Left lung (tissue), 10 donors: ENCODE data around the gene PLEKHF1. TPM values are rescaled to one million over a fixed set of nuclear protein-coding genes. Genes with fewer than 3 reads are reported as not detected.

ENCODE experiments used
- ATAC-seq: fragments of 200-7000 bp; cut with Tn5 transposase; one replicate; pipeline ENCODE4 v1.9.1; 2020; ENCODE audit warnings: moderate library complexity
- DNase-seq, 4 donors: peaks; one replicate each; pipeline ENCODE4 v3.0.0-alpha.2; 2013 to 2020
- H3K27ac ChIP-seq, 2 donors: fragments of 200-600 bp; sonication (generic) in 1 of 2; one replicate each; pipeline versions ENCODE4 v1.5.0 to v1.8.0; 2020 to 2021
- H3K27me3 ChIP-seq, 2 donors: fragments of 200-600 bp; sonication (generic) in 1 of 2; one replicate each; pipeline versions ENCODE4 v1.5.0 to v1.8.0; 2020 to 2021
- H3K36me3 ChIP-seq, 2 donors: fragments of 200-600 bp; sonication (generic) in 1 of 2; one replicate each; pipeline versions ENCODE4 v1.5.0 to v1.8.0; 2020 to 2021
- H3K4me1 ChIP-seq, 2 donors: fragments of 200-600 bp; one replicate each; pipeline ENCODE4 v1.8.0; 2021
- H3K4me3 ChIP-seq, 2 donors: fragments of 200-600 bp; sonication (generic) in 1 of 2; one replicate each; pipeline versions ENCODE4 v1.5.0 to v1.8.0; 2020 to 2021; ENCODE audit warnings: mild to moderate bottlenecking in 1 of 2
- H3K9me3 ChIP-seq, 2 donors: fragments of 200-600 bp; sonication (generic) in 1 of 2; one replicate each; pipeline versions ENCODE4 v1.5.0 to v1.8.0; 2020 to 2021
- CTCF ChIP-seq, 2 donors: fragments of 200-600 bp; sonication (generic) in 1 of 2; IDR thresholded peaks; one replicate each; pipeline versions ENCODE4 v1.5.0 to v1.8.0; 2021; ENCODE audit warnings: antibody characterized with exemption in 2 of 2
- intact Hi-C, 2 donors: fragments of 100-400 bp; cut with DNase I; formaldehyde crosslinking; loops; one replicate each; pipeline versions ENCODE4 v1.11.2 to v1.14.2; 2022
- polyA plus RNA-seq, 6 donors: library from polyadenylated mRNA; unstranded; fragments of 120-200 nt; gene quantifications; one replicate each; pipeline ENCODE4 v1.2.1, GENCODE V29; 2013; ENCODE audit not compliant: insufficient read length in 6 of 6
- total RNA-seq, 2 donors: library from RNA; stranded (reverse); fragmentation: NEBNext Ultra II Directional; extraction: Animal tissue kit (Norgen Biotek cat#: 25700); gene quantifications; one replicate each; pipeline ENCODE4 v1.2.1, GENCODE V29; 2021
- donor health status: DM: no; HTN: yes; CAD: no.
- donor health status: DM: no; HTN: no; CAD: no.

PLEKHF1 gene
- total and polyA plus RNA-seq, 8 donors = 1.00 to 8.5 (median 1.2) TPM

GRCh38 chr19:29629836-29630534 is 35.3 kb upstream of the PLEKHF1 start:
- no peak for TF ChIP-seq CTCF (IDR thresholded peaks at IDR 0.05)
- intact Hi-C loops = no loop called here
- no peaks in the 10 kb centered on the region for H3K36me3 ChIP-seq
- no peak overlapping the region for H3K4me3 ChIP-seq
- DNase-seq = peak in 1 of 4 donors; percentile 21
- H3K9me3 ChIP-seq = no peaks in the 10 kb centered on the region
- no peak for ATAC-seq
- no peaks in the 10 kb centered on the region for H3K4me1 ChIP-seq
- H3K27me3 ChIP-seq = no peaks in the 10 kb centered on the region
- no peak overlapping the region for H3K27ac ChIP-seq

- no peak for DNase-seq
- TF ChIP-seq CTCF (IDR thresholded peaks at IDR 0.05) = no peak
- H3K27me3 ChIP-seq = no peaks in the 10 kb centered on the region
- ATAC-seq = no peak
- H3K9me3 ChIP-seq = no peaks in the 10 kb centered on the region
- no peaks in the 10 kb centered on the region for H3K4me1 ChIP-seq
- intact Hi-C loops = no loop called here
- no peak overlapping the region for H3K4me3 ChIP-seq
- H3K36me3 ChIP-seq = no peaks in the 10 kb centered on the region
- H3K27ac ChIP-seq = no peak overlapping the region
Measured at GRCh38 chr19:29630655-29631054, 34.6 kb upstream of the PLEKHF1 start.

GRCh38 chr19:29631450-29631849 is 33.8 kb upstream of the PLEKHF1 start:
- no peak overlapping the region for H3K4me3 ChIP-seq
- peak in 1 of 4 donors; percentile 10 for DNase-seq
- H3K36me3 ChIP-seq = no peaks in the 10 kb centered on the region
- no peak for ATAC-seq
- no peaks in the 10 kb centered on the region for H3K9me3 ChIP-seq
- H3K27ac ChIP-seq = no peak overlapping the region
- no peak for TF ChIP-seq CTCF (IDR thresholded peaks at IDR 0.05)
- H3K27me3 ChIP-seq = no peaks in the 10 kb centered on the region
- H3K4me1 ChIP-seq = no peaks in the 10 kb centered on the region
- intact Hi-C loops = no loop called here

GRCh38 chr19:29634002-29634401 is 31.3 kb upstream of the PLEKHF1 start:
- no peak overlapping the region for H3K4me3 ChIP-seq
- TF ChIP-seq CTCF (IDR thresholded peaks at IDR 0.05) = no peak
- H3K36me3 ChIP-seq = no peaks in the 10 kb centered on the region
- no peak for ATAC-seq
- intact Hi-C loops = no loop called here
- no peak overlapping the region for H3K27ac ChIP-seq
- H3K27me3 ChIP-seq = no peaks in the 10 kb centered on the region
- no peak for DNase-seq
- H3K9me3 ChIP-seq = no peaks in the 10 kb centered on the region
- H3K4me1 ChIP-seq = no peaks in the 10 kb centered on the region

- intact Hi-C loops = no loop called here
- ATAC-seq = no peak
- H3K9me3 ChIP-seq = no peaks in the 10 kb centered on the region
Measured at GRCh38 chr19:29634423-29635130, 30.7 kb upstream of the PLEKHF1 start.

More at GRCh38 chr19:29634423-29635130, 30.7 kb upstream of the PLEKHF1 start:
- H3K27me3 ChIP-seq = no peaks in the 10 kb centered on the region
- no peak overlapping the region for H3K4me3 ChIP-seq
- TF ChIP-seq CTCF (IDR thresholded peaks at IDR 0.05) = no peak
- H3K36me3 ChIP-seq = no peaks in the 10 kb centered on the region
- no peak for DNase-seq
- H3K4me1 ChIP-seq = no peaks in the 10 kb centered on the region
- H3K27ac ChIP-seq = no peak overlapping the region
